GM18870 (cell line): ENCODE measurements around the gene SGCG.
"Not testable (repeated sequence)": the region's sequence is repeated elsewhere in the genome, so short reads cannot be mapped to it uniquely, and the experiment has no call there.

Experiments
- ATAC-seq: cut with Tn5 transposase; IDR thresholded peaks from one replicate; pipeline ENCODE4 v1.9.1; 2021; ENCODE audit warnings: moderate library complexity; ENCODE audit not compliant: unreplicated experiment

Gene SGCG

GRCh38 chr13:23180711-23181110 is at the start of gene SGCG:
Gene SGCG, plus strand, starts transcription at chr13:23180979. Its CDS starts 22,716 bp downstream, at chr13:23203695.
- ATAC-seq, result no peak

- no peak for ATAC-seq
Observed at GRCh38 chr13:23134542-23134941, 46.2 kb upstream of the SGCG start.

- no peak for ATAC-seq
Observed at GRCh38 chr13:23140492-23140891, 40.3 kb upstream of the SGCG start.

- no peak for ATAC-seq
Observed at GRCh38 chr13:23141964-23142363, 38.8 kb upstream of the SGCG start.

- not testable (repeated sequence) for ATAC-seq
Observed at GRCh38 chr13:23142607-23143006, 38.2 kb upstream of the SGCG start.

GRCh38 chr13:23144431-23144830 is 36.3 kb upstream of the SGCG start:
- ATAC-seq, result no peak

- no peak for ATAC-seq
Observed at GRCh38 chr13:23146006-23146405, 34.8 kb upstream of the SGCG start.

GRCh38 chr13:23146811-23147625 is 33.8 kb upstream of the SGCG start:
- no peak for ATAC-seq

GRCh38 chr13:23147827-23148226 is 33.0 kb upstream of the SGCG start:
- no peak for ATAC-seq

- no peak for ATAC-seq
Observed at GRCh38 chr13:23157781-23158180, 23.0 kb upstream of the SGCG start.

- ATAC-seq, result no peak
Observed at GRCh38 chr13:23159205-23159759, 21.5 kb upstream of the SGCG start.

GRCh38 chr13:23159760-23160637 is 20.8 kb upstream of the SGCG start:
- ATAC-seq, result no peak

GRCh38 chr13:23160638-23161480 is 19.9 kb upstream of the SGCG start:
- no peak for ATAC-seq

GRCh38 chr13:23161481-23161825 is 19.3 kb upstream of the SGCG start:
- no peak for ATAC-seq

GRCh38 chr13:23175920-23176319 is 4.9 kb upstream of the SGCG start:
- ATAC-seq, result no peak

- no peak for ATAC-seq
Observed at GRCh38 chr13:23182142-23182541, 1.4 kb downstream of the SGCG start.

- no peak for ATAC-seq
Observed at GRCh38 chr13:23183292-23183691, 2.5 kb downstream of the SGCG start.

- no peak for ATAC-seq
Observed at GRCh38 chr13:23185542-23185941, 4.8 kb downstream of the SGCG start.

GRCh38 chr13:23201870-23202269 is 21.1 kb downstream of the SGCG start:
- no peak for ATAC-seq

- ATAC-seq, result no peak
Observed at GRCh38 chr13:23202383-23202782, 21.6 kb downstream of the SGCG start.

GRCh38 chr13:23203516-23203915 is 22.7 kb downstream of the SGCG start:
- ATAC-seq, result no peak
